ENCODE measurements around the gene CPLANE1.

The CPLANE1 gene

DNA sequence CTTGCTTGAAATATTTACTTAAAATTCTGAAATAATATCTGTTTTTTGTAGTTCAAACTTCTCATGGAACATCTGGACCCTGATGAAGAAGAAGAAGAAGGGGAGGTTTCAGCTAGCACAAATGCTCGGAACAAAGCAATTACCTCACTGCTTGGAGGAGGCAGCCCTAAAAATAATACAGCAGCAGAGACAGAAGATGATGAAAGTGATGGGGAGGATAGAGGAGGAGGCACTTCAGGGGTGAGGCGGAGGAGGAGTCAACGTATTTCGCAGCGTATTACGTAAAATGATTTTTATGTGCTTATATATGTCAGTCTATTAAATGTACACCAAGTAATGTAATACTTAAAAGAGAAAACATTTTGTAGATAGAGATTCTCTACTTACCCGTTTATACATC lies 185.4 kb downstream of the CPLANE1 start:
- DNase-seq (ENCODE audit: low spot score) = no peak

DNA sequence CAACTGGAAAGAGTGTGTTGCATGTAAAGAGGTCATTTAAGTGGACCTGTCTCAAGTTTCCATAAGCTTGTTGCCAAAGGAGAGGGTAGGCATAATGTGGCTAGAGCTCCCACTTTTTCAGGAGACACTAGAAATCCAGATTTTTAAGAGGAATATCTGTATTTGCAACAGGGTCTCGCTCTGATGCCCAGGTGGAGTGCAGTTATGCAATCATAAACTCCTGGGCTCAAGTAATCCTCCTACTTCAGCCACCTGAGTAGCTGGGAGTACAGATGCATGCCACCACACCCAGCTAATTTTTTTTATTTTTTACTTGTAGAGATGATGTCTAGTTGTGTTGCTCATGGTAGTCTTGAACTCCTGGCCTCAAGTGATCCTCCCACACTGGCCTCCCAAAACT lies 189.1 kb downstream of the CPLANE1 start:
- DNase-seq (ENCODE audit: low spot score) = no peak

DNA sequence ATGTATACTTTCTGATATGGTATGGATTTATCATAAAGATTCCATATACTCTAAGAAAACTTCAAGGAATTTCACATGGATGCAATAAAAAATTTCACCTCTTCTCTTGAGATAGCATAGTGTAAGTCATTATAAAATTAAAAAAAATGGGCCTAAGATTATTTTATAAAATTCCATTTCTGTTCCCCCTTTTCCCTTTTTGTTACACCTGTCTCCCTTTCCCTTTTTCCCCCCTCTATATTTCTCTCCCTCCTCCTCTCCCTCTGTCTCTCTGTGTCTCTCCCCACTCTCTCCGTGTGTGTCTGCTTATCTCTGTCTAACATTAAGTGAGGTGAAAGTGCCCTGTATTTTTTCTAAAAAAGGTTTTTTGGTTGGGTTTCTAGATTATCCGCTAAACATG lies 192.4 kb downstream of the CPLANE1 start:
- no peak for DNase-seq (ENCODE audit: low spot score)

All from RKO (cell line).